Adipose tissue (tissue), 3 donors: ENCODE data around the gene CCDC92B. TPM values are rescaled to one million over a fixed set of nuclear protein-coding genes. Genes with fewer than 3 reads are reported as not detected.

Experiments used
- H3K27ac ChIP-seq: one replicate; pipeline ENCODE4 v1.5.1; 2013; ENCODE audit warnings: low read depth, low read length
- WGBS, 3 donors: extraction: QIAGEN DNeasy Blood & Tissue Kit; methylation state at CpG; one replicate each; pipeline ENCODE4 v1.1.7; 2013; 5-methylcytosine and 5-hydroxymethylcytosine counted together
- polyA plus RNA-seq, 3 donors: library from polyadenylated mRNA; stranded (reverse); fragments of 200-250 nt; gene quantifications; one replicate each; pipeline ENCODE4 v1.2.3, GENCODE V29; 2013
- donor health status: healthy with polysubstance abuse.
- donor health status: Bipolar disorder and iron deficiency.
- donor health status: healthy.

The CCDC92B gene
- polyA plus RNA-seq, 3 donors: 0.13 to 0.37 (median 0.34) TPM

DNA sequence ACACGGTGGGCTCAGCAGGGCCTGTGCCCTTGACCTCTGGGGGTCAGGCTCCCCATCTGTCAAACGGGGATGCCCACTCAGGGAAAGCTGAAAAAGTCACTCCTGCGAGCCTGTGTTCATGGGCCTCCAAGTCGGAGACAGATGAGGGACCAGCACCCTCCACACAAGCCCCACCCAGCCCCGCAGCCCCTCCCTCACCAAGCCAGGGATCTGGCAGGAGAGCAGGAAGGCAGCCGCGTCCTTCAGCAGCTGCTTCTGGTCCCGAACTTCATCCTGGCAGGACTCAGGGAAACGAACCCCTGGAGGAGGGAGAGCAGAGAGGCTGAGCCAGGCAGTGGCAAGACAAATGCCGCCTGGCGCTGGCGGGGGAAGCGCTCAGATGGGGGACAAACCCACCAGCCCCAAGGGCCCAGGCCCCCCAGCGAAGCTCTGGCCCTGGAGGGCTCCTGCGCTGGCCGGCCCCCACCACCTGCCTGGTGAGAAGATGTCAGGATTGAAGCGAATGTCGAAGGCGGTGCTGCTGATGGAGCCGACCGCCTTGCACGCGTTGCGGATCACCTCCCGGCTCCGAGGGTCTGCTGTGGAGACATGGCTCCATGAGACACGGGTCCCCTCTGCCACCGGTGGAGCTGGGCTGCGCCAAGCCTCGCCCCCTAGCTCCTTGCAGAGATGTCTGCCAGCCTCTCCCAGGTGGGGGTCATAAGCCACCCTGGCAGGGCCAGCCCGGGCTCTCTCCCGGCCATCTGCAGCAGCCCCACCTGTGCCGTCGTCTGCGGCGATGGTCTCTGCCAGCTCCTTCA lies 53.3 kb downstream of the CCDC92B start:
- WGBS, 3 donors: 87 to 91% (median 88%) methylated on average over 31 to 36 of the region's 36 CpGs
- no peak overlapping the region for H3K27ac ChIP-seq

DNA sequence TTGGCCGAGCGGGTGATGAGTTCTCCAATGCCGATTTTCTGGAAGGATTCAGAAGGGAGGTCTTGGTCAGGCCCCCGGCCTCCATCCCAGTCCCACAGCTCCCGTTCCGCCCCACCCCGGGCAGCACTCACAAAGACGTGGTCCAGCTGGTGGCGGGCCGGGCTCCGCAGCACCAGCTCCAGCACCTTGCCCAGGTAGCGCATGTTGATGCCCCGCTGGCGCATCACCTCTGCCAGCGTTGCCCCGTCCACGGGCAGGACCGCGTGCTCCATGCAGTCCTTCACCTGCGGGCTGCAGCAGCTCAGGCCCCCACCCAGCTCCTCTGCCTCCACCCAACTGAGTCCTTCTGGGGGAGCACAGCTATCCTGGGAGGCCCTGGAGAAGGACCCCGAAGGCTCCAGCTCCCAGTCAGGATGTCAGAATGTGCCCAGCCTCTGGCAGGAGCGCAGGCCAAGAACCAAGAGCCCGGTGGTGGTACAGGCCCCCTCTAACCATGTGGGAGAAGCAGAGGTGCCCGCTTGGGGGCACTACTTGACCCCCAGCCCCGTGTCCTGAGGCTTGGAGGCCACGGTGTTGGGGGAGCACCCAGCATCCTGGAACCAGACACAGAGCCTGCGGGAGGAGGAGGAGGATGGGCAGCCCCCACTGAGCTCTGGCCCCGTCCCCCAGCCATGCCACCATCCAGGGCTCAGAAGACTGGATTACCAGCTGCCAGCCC lies 54.0 kb downstream of the CCDC92B start:
- H3K27ac ChIP-seq: no peak overlapping the region
- 92 to 96% (median 93%) methylated on average over 27 to 28 of the region's 28 CpGs for WGBS, 3 donors

DNA sequence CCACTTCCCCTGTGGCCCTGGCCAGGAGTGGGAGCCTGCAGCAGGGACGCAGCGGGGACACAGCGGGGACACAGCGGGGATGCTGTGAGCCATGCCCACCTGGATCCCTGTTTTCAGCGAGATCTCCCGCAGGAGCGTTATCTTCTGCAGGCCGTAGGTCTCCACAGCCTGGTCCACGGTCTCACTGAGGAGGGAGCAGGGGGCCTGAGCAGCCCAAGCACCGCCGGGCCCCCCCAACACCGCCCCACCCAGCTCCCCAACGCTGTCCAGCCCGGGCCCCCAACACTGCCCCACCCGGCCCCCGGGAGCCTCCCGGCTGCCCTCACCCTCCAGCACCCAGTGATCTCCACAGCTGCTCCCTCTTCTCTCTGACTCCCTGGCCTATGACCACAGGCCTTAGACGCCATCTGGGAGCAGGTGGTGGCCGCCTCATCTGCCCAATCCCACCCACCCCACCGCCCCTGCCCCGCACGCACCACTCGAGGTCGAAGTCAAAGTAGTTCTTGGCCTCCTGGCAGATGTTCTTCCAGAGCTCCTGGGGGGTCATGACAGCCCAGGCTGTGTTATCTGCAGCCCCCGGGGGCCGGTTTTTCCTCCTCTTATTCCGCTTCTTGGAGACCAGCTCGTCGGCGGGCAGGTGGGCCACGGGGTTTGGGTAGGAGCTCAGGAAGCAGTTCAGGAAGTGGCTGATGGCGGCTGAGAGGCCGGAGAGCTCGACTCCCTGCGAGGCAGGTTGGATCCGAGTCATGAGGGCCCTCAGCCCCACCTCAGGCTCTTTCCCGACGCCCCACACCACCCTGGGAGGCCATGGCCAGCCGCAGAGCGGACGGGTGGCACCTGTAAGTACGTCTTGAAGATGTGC lies 54.8 kb downstream of the CCDC92B start:
- H3K27ac ChIP-seq: no peak overlapping the region
- 90 to 92% (median 91%) methylated on average over 41 to 42 of the region's 42 CpGs for WGBS, 3 donors

DNA sequence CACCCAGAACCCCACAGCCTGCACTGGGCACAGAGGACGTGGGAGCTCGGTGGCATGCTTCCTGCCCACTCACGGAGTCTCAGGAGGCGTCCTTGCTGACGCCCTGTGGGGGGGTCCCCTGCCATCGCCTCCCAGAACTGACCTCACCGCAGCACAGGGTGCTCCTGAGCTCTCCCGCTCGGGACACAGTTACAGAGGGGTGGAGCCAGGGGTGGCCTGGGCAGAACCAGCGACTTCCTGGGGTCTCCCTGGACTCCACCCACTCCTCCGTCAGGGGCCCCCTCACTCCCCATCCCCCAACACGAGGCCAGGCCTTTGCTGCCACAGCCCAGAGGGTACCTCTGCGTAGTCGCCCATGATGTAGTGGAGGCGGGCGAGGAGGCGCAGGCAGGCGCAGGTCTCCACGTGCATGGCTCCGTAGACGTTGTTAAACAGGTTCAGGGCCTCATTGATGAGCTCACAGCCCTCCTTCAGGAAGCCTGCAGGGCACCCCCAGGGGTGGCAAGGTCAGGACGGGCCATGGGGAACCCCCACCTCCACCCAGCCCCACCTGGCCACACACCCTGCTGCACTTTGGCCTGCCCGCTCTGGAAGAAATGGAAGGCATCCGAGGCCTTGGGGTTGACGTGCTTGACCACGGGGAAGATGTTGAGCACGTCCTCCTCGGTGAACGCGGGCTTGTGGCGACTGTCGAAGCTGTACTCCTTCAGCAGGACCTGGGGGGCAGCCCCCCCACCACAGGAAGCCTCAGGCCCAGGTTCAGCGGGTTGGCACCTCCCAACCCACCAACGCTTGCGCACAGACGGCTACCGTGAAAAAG lies 55.7 kb downstream of the CCDC92B start:
- H3K27ac ChIP-seq: no peak overlapping the region
- WGBS, 3 donors: 86 to 90% (median 90%) methylated on average over 37 of the region's 37 CpGs

DNA sequence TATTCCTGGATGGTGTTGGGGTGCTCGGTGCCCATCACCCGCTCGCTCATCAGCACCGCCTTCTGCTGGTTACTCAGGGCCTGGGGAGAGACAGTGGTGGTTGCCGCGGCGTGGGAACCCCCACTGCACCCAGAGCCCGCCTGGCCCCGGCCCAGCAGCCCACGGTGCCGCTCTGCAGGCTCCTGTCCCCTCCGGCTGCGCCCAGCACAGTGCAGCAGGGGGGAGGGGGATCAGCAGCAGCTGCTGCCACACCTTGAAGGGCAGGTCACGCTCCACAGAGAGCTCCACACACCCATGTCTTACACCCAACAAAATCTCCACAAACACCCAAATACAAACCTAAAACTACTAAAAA lies 56.7 kb downstream of the CCDC92B start:
- 93 to 97% (median 96%) methylated on average over 12 to 14 of the region's 14 CpGs for WGBS, 3 donors
- no peak overlapping the region for H3K27ac ChIP-seq

- no peak overlapping the region for H3K27ac ChIP-seq
- 89 to 94% (median 90%) methylated on average over 46 to 71 of the region's 71 CpGs for WGBS, 3 donors
These were observed 57.3 kb downstream of the CCDC92B start for GRCh38 chr17:2691965-2692780.

- no peak overlapping the region for H3K27ac ChIP-seq
- WGBS, 3 donors: 94 to 96% (median 95%) methylated on average over 60 to 62 of the region's 62 CpGs
These were observed 58.2 kb downstream of the CCDC92B start for GRCh38 chr17:2691069-2691871.

GRCh38 chr17:2690165-2691068 lies 59.0 kb downstream of the CCDC92B start:
- WGBS, 3 donors: 79 to 89% (median 85%) methylated on average over 49 to 55 of the region's 55 CpGs
- no peak overlapping the region for H3K27ac ChIP-seq

- no peak overlapping the region for H3K27ac ChIP-seq
- WGBS, 3 donors: 63 to 81% (median 72%) methylated on average over 29 to 40 of the region's 40 CpGs
These were observed 59.9 kb downstream of the CCDC92B start for GRCh38 chr17:2689411-2690164.

GRCh38 chr17:2688351-2689342 lies 60.8 kb downstream of the CCDC92B start:
- no peak overlapping the region for H3K27ac ChIP-seq
- WGBS, 3 donors: 65 to 69% (median 65%) methylated on average over 27 of the region's 27 CpGs

DNA sequence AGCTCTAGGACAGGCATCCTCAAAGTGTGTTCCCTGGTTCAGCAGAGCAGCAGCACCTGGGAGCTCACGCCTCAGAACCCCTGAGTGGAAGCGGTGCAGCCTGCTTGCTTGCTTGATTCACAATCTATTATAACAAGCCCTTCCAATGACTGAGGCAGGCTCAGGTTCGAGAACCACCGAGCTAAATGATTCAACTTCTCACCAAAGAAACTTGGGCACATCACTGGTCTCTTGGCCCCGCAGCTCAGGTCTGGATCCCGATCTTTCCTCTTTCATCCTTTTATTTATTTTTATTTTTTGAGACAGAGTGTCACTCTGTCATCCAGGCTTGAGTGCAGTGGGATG lies 62.4 kb downstream of the CCDC92B start:
- H3K27ac ChIP-seq: no peak overlapping the region
- 77 to 88% (median 82%) methylated on average over 6 of the region's 6 CpGs for WGBS, 3 donors

DNA sequence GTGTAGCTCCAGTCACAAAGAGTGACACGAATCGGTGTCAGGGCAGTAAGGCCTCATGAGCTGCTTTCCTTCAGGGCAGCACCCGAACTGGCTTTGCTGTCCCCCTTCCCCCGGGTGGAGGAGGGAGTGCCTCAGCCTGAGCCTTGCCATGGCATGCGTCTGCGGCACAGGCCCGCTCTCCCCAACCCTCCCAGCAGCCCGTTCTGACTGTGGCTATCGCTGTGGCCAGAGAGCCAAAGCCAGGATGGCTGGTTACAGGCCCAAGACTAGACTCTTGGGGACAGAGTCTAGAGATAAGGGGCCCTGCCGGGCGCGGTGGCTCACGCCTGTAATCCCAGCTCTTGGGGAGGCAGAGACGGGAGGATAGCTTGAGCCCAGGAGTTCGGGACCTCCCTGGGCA lies 63.8 kb downstream of the CCDC92B start:
- no peak overlapping the region for H3K27ac ChIP-seq

DNA sequence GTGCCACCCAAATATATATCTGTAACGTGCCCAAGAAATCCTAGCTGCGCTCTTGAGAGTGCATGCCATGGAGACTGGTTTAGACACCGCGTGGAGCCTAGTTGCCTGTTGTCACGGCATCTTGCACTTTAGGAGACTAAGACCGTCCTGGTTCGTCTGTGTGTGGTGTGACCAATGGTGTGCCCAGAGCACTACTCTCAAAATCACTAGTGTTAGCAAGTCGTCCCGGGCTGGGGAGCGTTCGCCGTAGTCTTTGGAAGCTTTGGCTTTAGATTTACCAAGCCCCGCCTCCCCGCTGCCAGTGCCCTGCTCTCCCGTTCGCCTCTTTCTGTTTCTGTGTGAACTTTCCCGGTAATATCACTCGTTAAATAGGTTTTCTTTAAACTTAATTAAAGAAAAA lies 64.9 kb downstream of the CCDC92B start:
- WGBS, 3 donors: 95% methylated on average over 18 of the region's 18 CpGs
- H3K27ac ChIP-seq: no peak overlapping the region

More for the DNA sequence above, 63.8 kb downstream of the CCDC92B start:
- 78 to 90% (median 80%) methylated on average over 15 of the region's 15 CpGs for WGBS, 3 donors

GRCh38 chr17:2683912-2684311 lies 65.5 kb downstream of the CCDC92B start:
- WGBS, 3 donors: 39 to 72% (median 66%) methylated on average over 8 of the region's 8 CpGs
- H3K27ac ChIP-seq: no peak overlapping the region
